Measurements from ENCODE around the gene COQ10A.

- TF ChIP-seq POLR2A (IDR thresholded peaks at IDR 0.05): no peak
- no peak for TF ChIP-seq CTCF (IDR thresholded peaks at IDR 0.05)
These were observed 23.8 kb upstream of the COQ10A start for GRCh38 chr12:56242986-56243385.
